PC-9 (cell line): ENCODE measurements around the gene INVS.

ENCODE experiments used
- EZH2 ChIP-seq: fragments of 200-600 bp; sonication (generic); IDR thresholded peaks from 2 replicates; pipeline ENCODE4 v1.8.0; 2017; ENCODE audit warnings: antibody characterized with exemption, low read depth
- TF ChIP-seq, protein P1 (sequence below): fragments of 200-600 bp; sonication (generic); conservative IDR thresholded peaks from 2 replicates; pipeline ENCODE4 v1.6.1; 2017; ENCODE audit warnings: mixed run types, antibody characterized with exemption, mild to moderate bottlenecking, moderate library complexity

- TF ChIP-seq, protein P1, sequence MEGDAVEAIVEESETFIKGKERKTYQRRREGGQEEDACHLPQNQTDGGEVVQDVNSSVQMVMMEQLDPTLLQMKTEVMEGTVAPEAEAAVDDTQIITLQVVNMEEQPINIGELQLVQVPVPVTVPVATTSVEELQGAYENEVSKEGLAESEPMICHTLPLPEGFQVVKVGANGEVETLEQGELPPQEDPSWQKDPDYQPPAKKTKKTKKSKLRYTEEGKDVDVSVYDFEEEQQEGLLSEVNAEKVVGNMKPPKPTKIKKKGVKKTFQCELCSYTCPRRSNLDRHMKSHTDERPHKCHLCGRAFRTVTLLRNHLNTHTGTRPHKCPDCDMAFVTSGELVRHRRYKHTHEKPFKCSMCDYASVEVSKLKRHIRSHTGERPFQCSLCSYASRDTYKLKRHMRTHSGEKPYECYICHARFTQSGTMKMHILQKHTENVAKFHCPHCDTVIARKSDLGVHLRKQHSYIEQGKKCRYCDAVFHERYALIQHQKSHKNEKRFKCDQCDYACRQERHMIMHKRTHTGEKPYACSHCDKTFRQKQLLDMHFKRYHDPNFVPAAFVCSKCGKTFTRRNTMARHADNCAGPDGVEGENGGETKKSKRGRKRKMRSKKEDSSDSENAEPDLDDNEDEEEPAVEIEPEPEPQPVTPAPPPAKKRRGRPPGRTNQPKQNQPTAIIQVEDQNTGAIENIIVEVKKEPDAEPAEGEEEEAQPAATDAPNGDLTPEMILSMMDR, result no peak
- TF ChIP-seq EZH2, result no peak
Observed at GRCh38 chr9:100129772-100130171, 30.7 kb downstream of the INVS start.
